ENCODE data around the gene SLC36A1. TPM values are rescaled to one million over a fixed set of nuclear protein-coding genes. Genes with fewer than 3 reads are reported as not detected.
"Not testable (repeated sequence)": the region's sequence is repeated elsewhere in the genome, so short reads cannot be mapped to it uniquely, and the experiment has no call there.

Gene SLC36A1
- total RNA-seq, 2 donors from 2014 or later = 7.7 to 37.7 TPM

DNA sequence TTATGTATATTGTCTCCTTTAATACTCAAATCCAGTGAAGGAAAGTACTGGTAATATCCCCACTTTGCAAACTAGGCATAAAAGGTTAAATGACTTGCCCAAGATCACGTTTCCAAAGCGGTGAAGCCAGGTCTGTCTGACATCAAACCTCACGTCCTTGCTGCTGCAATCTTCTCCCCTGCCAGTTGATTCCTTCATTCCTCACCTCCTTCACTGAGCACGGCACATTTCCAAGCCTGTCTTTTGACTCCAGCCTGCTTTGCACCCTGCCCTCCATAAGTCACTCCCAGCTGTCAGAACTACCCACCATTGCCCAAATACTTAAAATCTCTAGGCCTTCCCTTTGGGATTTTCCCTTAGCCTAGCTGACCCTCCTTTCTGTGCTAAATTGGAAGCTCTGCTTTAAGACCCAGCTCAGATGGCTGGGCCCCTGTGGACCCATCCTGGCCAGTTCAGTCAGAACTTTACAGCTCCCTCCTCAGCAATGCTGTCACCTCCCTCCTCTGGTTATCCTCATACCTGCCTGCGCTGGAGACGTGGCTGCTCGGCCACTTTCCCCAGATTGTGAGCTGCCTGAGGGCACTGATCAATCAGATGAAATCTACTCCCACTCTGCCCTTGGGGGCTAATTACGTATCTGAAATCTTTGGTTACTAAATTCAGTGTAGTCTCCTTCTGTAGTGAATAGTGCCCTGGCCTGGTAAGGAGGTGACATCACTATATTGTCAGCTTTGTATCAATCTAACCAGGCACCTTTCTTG is 51.2 kb downstream of the SLC36A1 start:
- H3K9me3 ChIP-seq = no peaks in the 10 kb centered on the region
- H3K4me1 ChIP-seq (replicated peaks) = no peaks in the 10 kb centered on the region
- TF ChIP-seq POLR2A (IDR thresholded peaks at IDR 0.05) = no peak
- TF ChIP-seq, protein P1, sequence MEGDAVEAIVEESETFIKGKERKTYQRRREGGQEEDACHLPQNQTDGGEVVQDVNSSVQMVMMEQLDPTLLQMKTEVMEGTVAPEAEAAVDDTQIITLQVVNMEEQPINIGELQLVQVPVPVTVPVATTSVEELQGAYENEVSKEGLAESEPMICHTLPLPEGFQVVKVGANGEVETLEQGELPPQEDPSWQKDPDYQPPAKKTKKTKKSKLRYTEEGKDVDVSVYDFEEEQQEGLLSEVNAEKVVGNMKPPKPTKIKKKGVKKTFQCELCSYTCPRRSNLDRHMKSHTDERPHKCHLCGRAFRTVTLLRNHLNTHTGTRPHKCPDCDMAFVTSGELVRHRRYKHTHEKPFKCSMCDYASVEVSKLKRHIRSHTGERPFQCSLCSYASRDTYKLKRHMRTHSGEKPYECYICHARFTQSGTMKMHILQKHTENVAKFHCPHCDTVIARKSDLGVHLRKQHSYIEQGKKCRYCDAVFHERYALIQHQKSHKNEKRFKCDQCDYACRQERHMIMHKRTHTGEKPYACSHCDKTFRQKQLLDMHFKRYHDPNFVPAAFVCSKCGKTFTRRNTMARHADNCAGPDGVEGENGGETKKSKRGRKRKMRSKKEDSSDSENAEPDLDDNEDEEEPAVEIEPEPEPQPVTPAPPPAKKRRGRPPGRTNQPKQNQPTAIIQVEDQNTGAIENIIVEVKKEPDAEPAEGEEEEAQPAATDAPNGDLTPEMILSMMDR (IDR thresholded peaks at IDR 0.05) = no peak
- TF ChIP-seq POLR2AphosphoS5 (IDR thresholded peaks at IDR 0.05) = no peak
- H3K27ac ChIP-seq = no peak overlapping the region
- no peaks in the 10 kb centered on the region for H3K27me3 ChIP-seq (replicated peaks; ENCODE audit: insufficient read depth)
- no peak for DNase-seq (ENCODE audit: low spot score)
- H3K36me3 ChIP-seq = no peaks in the 10 kb centered on the region
- H3K4me3 ChIP-seq = no peak overlapping the region
- intact Hi-C loops (cut with DNase I) = loop anchor here (2.0 kb wide), 1 partner anchor 52 kb away; the partner anchor contains the start of gene SLC36A1
- 84% methylated on average over 8 of the region's 8 CpGs for WGBS

DNA sequence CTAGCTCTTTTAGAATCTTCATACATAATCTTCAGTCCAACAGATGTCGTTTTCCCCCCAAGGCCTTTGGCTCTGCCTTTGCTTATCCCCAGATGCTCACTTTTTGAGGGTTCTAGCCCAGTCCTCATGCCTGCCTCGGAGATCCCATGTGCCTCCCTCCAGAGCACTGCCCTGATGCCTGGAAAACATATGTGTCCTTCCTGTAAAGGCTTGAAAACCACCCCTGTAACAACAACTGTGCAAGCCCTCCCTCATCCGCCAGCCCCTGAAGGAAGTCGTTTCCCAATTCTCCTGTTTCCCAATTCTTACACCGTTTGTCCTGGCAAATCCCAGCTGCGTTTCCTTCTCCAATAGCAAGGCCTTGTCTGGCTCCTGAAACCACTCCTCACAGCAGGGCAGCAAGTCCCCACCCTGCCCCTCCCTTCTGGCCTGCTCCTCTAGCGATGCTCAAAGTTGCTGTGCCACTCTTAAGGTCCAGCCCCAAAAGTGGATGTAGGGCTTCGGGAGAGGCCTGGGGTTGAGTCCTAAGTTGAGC is 52.2 kb downstream of the SLC36A1 start:
- H3K27ac ChIP-seq = no peak overlapping the region
- H3K9me3 ChIP-seq = no peaks in the 10 kb centered on the region
- WGBS = 78% methylated on average over 8 of the region's 8 CpGs
- no peak for TF ChIP-seq POLR2A (IDR thresholded peaks at IDR 0.05)
- TF ChIP-seq, protein P1 (IDR thresholded peaks at IDR 0.05) = no peak
- no peak for TF ChIP-seq POLR2AphosphoS5 (IDR thresholded peaks at IDR 0.05)
- no peaks in the 10 kb centered on the region for H3K27me3 ChIP-seq (replicated peaks; ENCODE audit: insufficient read depth)
- no peak overlapping the region for H3K4me3 ChIP-seq
- H3K4me1 ChIP-seq (replicated peaks) = no peaks in the 10 kb centered on the region
- DNase-seq (ENCODE audit: low spot score) = no peak
- H3K36me3 ChIP-seq = no peaks in the 10 kb centered on the region
- intact Hi-C loops (cut with DNase I) = loop anchor here (2.0 to 5.0 kb wide), 2 partner anchors 53 to 153 kb away; partner anchors contain the start of gene SLC36A1

DNA sequence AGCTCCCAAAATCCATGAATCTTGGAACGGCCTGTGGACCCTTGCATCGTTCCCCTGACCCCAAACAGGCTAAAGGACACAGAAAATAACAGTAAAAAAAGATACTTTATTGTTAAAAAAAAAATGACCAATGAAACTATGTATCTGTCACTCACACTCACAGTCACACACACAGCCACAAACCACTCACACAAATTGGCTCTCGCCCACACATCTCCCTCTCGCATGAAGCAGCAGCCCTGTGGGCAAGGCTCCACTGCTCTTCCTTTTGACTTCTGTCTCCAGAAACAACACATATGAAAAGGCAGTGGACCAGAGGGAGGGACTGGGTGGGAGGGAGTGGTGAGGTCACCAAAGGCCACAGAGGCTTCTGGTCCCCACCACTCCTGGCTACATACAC is 56.6 kb downstream of the SLC36A1 start:
- no peaks in the 10 kb centered on the region for H3K36me3 ChIP-seq
- H3K4me1 ChIP-seq (replicated peaks) = no peaks in the 10 kb centered on the region
- TF ChIP-seq, protein P1 (IDR thresholded peaks at IDR 0.05) = no peak
- TF ChIP-seq POLR2A (IDR thresholded peaks at IDR 0.05) = no peak
- TF ChIP-seq POLR2AphosphoS5 (IDR thresholded peaks at IDR 0.05) = no peak
- no peak overlapping the region for H3K4me3 ChIP-seq
- no peak overlapping the region for H3K27ac ChIP-seq
- intact Hi-C loops (cut with DNase I) = loop anchor here (5.0 kb wide), 1 partner anchor 148 kb away; no protein-coding TSS in a partner anchor
- WGBS = 69% methylated on average over 4 of the region's 4 CpGs
- H3K9me3 ChIP-seq = no peaks in the 10 kb centered on the region
- no peak for DNase-seq (ENCODE audit: low spot score)
- no peaks in the 10 kb centered on the region for H3K27me3 ChIP-seq (replicated peaks; ENCODE audit: insufficient read depth)

DNA sequence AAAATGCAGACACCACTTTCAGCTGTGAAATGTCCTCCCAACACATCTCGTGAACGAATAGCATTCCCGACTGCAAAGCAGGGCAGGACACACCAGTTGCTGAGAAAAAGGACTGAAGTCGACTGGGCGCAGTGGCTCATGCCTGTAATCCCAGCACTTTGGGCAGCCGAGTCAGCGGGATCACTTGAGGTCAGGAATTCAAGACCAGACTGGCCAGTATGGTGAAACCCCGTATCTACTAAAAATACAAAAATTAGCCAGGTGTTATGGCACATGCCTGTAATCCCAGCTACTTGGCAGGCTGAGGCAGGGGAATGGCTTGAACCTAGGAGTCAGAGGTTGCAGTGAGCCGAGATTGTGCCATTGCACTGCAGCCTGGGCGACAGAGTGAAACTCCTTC is 60.9 kb downstream of the SLC36A1 start:
- H3K36me3 ChIP-seq; H3K4me1 ChIP-seq (replicated peaks); intact Hi-C loops (cut with DNase I); H3K9me3 ChIP-seq; H3K4me3 ChIP-seq; H3K27ac ChIP-seq; H3K27me3 ChIP-seq (replicated peaks; ENCODE audit: insufficient read depth); DNase-seq (ENCODE audit: low spot score): not testable (repeated sequence)
- WGBS = 88% methylated on average over 10 of the region's 10 CpGs

DNA sequence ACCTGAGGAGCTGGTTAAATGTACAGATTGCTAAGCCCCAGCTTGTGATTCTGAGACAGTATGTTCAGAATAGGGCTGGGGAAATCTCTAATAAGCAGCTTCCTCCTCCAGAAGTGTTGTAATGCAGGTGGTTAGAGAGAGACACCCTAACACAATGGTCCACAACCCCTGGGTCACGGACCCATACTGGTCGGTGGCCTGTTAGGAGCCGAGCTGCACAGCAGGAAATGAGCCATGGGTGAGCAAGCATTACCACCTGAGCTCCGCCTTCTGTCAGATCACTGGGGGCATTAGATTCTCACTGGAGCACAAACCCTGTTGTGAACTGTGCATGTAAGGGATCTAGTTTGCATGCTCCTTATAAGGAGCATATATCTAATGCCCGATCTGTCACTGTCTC is 61.8 kb downstream of the SLC36A1 start:
- Histone ChIP-seq H3K9me3 (no peaks in the 10 kb centered on the region), H3K27me3 (replicated peaks; ENCODE audit: insufficient read depth) (no peaks in the 10 kb centered on the region), H3K36me3 (no peaks in the 10 kb centered on the region), H3K4me3 (no peak overlapping the region), H3K4me1 (replicated peaks) (no peaks in the 10 kb centered on the region), H3K27ac (no peak overlapping the region)
- DNase-seq (ENCODE audit: low spot score) = no peak
- TF ChIP-seq, protein P1 (IDR thresholded peaks at IDR 0.05) = no peak
- TF ChIP-seq POLR2AphosphoS5 (IDR thresholded peaks at IDR 0.05) (no peak), POLR2A (IDR thresholded peaks at IDR 0.05) (no peak)
- intact Hi-C loops (cut with DNase I) = no loop called here
- 85% methylated on average over 5 of the region's 5 CpGs for WGBS
